Mucosa of gallbladder (tissue), 1 donor: Measurements from ENCODE around the gene RAB3IL1. TPM values are rescaled to one million over a fixed set of nuclear protein-coding genes. Genes with fewer than 3 reads are reported as not detected.
"Not testable (repeated sequence)": the region's sequence is repeated elsewhere in the genome, so short reads cannot be mapped to it uniquely, and the experiment has no call there.

ENCODE experiments used
- DNase-seq: peaks from one replicate; pipeline ENCODE4 v3.0.0-alpha.2; 2020; ENCODE audit warnings: low spot score
- total RNA-seq: library from RNA; stranded (reverse); gene quantifications from one replicate; pipeline ENCODE4 v1.2.1, GENCODE V29; 2021
- donor health status: DM: no; HTN: no; CAD: no.

The RAB3IL1 gene
- total RNA-seq, 1 donor from 2014 or later, result 12.1 TPM

DNA sequence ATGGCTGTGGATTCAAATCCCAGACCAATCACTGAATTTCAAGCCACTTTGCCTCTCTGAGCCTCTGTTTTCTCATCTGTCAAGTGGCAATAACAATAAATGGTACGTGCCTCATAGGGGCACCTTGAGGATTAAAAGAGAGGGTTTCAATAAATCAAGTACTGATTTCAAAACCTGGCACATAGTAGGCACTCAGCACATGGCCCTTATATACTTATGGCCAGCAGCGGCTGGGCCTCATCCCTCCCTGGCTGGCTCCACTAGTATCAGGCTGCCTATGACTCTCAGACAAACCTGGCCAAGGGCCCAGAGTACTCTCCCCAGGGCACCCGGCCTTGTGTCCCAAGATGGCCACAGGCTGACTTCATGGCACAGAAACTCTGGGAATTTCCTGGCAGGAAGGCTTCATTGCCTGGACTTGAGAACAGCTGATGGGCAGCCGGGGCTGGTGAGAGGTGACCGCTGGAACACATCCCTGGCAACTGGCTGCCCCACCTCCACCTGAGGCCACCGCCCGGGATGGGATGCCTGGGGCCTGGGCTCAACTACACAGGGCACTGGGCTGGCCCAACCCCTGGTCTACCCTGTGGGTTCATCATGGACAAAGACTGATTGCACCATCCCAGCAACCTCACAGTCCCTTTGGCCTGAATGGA, 29.4 kb downstream of the RAB3IL1 start:
- DNase-seq, result peak; percentile 54

DNA sequence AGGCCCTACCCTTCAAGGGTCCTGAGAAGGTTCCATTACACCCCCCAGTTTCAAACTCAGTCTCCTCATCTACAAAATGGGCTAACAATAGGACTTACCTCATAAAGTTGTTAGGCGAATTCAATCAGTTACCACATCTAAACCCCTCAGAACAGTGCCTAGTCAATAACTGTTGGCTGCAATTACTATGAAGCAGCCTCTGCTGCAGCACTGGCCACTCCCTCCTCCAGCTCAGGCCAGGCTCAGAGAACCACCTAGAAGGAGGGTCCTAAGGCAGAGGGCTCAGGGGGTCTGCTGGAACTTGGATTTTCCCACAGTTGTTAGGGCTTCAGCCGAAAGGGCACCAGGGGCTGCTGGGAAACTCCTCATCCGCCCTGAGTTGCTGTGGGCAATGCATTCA, 30.7 kb downstream of the RAB3IL1 start:
- no peak for DNase-seq

DNA sequence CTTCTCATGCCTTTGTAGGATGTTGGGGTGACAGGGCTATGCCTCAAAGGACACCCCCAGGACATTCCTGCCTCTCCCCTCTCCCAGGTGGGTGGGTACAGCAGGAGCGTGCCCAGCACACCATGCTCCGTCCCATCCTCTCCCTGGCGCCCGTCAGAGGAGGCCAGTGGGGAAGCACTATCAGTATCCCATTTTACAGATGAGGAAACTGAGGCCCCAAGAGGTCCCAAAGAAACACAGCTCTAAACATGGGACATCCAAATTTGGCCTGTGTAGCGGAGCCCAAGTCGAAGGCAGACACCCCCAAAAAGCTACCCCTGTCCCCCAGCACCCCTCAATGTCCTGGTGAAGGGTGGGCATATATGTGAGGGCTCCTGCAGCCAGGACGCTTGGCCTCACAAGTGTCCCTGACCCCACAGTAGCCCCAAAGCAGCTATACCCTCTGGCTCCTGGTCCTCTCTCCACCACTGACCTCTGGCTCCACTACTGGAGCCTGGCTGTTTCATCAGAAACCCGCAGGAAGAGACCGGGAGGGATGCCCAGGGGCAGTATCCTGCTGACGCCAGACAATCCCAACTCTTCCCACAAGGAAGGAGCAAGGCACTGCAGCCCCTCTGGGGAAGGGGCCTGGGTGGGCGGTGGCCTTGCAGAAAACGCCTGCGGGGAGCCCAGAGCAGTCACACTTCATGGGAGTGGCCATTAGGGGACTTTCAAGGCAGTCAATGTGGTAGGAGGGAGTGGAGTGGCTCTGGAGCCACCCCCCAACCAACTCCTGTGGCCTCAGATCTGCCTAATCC, 31.4 kb downstream of the RAB3IL1 start:
- DNase-seq, result no peak

DNA sequence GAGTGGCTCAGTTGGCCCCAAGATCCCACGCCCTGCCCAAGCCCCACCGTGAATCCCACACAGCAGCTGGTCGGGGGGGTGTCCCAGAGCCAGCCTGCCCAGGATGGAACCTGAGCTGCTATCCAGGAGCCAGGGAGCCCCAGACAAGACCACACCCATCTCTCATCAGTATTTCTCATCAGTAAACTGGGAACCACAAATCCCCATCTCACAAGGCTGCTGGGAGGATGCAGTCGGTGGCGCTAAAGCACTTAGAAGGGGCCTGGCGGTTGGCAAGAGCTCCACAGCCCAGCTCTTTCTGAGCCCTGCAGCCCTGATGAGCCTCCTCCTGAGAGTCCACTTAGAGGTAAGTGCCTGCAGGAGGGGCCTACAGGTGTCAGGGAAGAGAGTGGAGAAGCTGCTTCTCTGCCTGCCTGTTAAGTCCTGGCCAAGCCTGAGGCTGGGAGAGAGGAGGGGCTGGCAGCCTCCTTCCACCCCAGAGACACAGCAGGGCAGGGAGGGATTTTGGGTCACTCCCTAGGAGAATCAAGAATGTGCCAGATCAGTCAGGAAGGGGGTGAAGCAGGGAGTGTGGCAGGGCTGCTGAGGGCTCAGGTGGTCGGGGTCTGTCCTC, 32.1 kb downstream of the RAB3IL1 start:
- no peak for DNase-seq

DNA sequence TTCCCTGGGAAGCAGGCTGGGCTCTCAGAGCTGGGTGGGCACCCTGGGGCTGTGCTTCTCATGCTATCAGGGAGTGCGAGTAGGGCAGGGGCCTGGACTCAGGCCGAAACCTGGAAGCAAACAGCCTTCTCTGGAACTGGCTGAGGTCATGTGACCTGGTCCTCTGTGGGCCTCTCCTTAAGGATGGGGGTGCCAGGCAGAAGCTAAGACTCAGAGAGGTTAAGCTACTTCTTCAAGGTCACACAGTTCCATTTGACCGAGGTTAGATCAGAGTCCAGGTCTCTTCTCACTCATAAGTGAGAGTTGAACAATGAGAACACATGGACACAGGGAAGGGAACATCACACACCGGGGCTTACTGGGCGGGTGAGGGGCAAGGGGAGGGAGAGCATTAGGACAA, 33.4 kb downstream of the RAB3IL1 start:
- no peak for DNase-seq

DNA sequence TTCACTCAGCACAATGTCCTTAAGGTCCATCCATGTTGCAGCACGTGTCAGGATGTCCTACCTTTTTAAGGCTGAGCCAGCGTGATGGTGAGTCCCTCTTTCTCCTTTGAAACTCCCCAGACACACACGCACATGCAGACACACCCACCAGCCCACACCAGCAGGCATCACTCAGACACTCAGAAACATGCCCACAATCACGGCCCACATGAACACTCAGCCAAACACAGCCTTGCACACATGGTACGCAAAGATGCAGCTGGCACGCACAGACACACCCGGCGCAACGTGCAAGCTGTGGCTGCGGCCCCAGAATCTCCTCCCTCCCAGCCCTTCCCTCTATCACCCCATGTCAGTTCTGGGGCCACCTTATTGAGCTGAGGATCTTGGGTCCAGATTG, 34.0 kb downstream of the RAB3IL1 start:
- no peak for DNase-seq

DNA sequence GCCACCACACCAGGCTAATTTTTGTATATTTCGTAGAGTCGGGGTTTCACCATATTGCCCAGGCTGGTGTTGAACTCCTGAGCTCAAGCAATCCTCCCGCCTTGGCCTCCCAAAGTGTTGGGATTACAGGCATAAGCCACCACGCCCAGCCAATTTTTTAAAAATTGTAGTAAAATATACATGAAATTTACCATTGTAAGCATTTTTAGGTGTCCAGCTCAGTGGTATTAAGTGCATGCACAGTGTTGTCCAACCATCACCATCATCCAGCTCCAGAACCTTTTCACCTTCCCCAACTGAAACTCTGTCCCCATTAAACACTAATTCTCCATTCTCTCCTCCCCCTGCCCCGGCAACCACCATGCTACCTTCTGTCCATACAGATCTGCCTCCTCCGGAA, 34.5 kb downstream of the RAB3IL1 start:
- DNase-seq, result no peak

DNA sequence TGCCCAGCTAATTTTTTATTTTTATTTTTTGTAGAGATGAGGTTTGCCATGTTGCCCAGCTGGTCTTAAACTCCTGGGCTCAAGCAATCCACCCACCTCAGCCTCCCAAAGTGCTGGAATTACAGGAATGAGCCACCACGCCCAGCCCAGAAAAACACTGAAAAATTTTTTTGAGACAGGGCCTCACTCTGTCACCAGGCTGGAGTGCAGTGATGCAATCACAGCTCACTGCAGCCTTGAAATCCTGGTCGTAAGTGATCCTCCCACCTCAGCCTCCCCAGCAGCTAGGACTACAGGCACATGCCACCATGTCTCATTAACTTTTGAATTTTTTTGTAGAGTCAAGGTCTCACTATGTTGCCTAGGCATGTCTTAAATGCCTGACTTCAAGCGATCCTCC, 35.1 kb downstream of the RAB3IL1 start:
- not testable (repeated sequence) for DNase-seq

DNA sequence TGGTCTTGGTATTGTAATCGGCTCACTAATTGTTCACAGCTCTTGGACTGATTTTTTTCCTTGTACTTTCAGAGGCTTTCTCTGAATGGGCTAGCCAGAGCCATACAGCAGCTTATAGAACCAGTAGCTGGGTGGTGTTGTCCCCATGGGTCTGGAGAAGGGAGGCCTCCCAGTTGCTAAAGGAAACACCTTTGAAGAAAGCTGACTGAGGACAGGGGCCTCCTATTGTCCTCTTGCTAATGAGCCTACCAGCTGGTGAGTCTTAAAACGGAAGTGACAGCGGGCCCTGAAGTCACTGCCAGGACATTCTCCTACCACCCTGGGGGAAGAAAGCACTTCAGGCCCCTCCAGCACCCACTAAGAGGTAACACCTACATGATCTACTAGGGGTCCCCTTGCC, 36.0 kb downstream of the RAB3IL1 start:
- DNase-seq, result no peak

DNA sequence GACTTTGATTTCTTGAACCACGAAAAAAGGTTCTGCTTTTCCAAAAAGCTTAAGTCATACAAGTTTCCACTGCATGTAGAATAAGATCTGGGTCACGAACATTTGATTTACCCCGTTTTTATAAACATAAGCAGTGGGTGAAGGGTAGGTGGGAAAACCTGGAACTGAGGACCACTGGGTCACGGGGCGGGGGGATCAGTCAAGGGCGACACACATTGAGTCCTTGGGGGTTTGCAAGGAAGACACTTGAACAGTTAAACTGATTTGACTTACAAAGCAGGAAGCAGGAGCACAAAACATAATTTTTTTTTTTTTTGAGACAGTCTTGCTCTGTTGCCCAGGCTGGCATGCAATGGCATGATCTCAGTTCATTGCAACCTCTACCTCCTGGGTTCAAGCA, 36.9 kb downstream of the RAB3IL1 start:
- DNase-seq, result no peak

DNA sequence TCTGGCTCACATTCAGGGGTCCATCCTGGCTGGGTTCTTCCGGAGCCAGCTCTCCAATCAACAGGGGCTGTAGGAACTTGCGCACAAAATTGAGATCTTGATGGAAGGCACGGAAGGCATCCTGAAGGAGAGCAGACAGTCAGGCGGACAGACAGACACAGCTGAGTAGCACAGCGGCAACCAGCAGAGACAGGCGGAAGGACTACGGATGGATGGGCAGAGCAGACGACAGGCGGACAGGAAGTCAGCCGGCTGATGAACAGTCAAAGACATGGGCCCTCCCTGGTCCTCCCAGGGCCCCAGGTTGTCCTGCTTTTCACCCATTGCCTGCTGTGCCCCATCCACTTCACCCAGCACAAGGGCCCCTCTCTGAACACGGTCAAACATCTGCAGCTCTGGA, 37.3 kb downstream of the RAB3IL1 start:
- no peak for DNase-seq

DNA sequence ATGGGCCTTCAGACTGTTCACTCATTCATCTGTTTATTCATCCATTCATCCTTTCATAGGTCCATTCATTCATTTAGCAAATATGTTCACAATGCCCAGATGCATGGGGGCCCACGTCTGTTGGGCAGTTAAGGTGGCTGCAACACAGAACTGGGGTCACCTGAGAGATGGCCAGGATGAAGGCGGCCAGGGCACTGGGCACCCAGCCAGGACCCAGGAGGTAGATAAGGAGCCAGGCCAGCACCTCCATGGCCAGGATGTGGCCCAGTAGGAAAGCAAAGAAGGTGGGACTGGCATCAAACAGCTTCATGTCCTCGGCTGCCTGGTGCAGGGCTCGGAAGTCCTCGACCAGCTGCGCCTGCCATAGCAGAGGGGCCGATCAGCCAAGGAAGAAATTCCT, 38.2 kb downstream of the RAB3IL1 start:
- DNase-seq, result no peak

DNA sequence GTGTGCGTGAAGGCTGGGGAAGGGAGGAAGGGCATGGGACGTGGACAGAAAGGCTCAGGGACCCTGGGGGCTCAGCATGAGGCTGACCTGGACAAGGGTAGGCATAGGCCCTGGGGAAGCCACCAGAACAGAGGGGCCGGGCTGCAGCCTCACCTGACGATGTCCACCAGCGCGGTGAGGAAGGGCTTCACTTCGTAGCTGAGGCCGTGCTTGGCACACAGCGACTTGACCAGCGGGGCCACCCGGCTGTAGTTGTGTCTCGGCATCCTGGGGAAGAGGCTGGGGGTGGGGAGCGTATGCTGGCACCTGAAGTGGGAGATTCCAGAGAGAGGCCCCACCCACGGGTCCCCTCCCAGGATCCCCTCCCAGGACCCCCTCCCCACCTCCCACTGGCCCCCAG, 41.7 kb downstream of the RAB3IL1 start:
- no peak for DNase-seq

DNA sequence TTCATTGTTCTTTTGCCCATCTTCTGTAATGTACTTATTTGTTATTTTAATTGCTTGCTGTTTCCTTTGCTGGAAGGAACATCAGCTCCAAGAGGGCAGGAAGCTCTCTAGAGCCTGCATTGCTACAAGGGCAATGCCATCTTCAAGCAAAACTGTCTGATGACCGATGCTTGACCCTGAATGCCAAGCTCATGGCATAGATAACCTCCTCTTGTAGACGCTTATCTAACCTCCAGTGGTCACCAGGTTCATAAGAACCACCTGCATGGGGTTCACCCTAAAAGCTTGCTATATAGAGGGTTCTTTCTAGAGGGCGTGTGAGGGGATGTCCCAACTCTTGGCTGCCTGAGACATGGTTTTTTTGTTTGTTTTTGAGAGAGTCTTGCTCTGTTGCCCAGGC, 42.5 kb downstream of the RAB3IL1 start:
- no peak for DNase-seq

DNA sequence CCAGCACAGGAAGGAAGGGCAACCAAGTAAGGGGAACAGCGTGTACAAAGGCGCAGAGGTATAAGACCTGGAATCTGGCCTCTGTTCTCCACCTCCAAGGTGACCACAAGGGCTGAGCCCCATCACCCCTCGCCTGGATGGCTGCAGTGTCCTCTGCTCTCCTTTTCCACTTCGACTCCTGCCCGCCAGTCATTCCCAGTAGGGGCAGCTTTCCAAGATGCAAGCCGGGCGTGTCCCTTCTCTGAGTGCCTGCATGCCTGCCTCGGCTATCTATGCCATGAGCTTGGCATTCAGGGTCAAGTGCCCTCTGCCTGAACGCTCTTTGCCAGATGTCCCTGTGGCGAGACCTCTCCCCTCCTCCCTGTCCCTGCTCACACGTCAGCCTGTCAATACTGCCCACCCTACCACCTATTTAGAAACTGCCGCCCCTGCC, 43.0 kb downstream of the RAB3IL1 start:
- no peak for DNase-seq

DNA sequence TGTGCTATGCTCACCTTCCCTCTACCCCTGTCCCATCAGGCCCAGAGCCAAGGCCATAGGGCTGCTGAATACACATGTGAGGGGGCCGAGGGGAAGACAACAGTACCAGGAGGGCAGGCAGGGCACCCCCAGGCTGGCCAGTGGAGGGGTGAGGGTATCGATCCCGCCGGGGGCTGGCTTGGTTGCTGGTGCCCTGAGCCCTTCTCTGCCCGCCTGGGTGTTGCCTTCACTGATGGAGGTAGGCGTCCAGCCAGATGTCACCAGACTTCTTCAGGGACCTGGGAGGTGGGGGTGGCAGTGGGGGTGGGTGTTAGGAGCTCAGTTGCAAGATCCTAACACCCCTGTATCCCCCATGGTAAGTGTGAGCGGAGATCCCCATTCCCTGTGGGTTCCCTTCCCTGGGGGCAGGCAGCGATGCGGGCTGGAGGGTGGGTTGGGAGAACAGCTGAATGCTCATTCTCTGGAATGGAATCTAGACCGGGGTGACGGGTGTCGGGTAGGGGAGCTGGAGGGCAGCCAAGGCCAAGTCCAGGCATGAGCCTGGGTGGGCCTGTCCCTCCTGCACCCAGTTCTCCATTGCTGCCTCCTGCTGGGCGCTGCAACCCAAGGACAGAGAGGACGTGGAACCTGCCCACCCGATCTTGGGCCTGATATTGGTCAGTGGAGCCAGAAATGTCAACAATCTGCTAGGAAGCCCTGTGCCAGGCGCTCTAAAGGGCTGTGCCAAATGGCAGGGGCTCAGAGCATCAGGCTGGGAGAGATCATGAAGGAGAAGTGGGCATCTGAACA, 43.6 kb downstream of the RAB3IL1 start:
- DNase-seq, result no peak

DNA sequence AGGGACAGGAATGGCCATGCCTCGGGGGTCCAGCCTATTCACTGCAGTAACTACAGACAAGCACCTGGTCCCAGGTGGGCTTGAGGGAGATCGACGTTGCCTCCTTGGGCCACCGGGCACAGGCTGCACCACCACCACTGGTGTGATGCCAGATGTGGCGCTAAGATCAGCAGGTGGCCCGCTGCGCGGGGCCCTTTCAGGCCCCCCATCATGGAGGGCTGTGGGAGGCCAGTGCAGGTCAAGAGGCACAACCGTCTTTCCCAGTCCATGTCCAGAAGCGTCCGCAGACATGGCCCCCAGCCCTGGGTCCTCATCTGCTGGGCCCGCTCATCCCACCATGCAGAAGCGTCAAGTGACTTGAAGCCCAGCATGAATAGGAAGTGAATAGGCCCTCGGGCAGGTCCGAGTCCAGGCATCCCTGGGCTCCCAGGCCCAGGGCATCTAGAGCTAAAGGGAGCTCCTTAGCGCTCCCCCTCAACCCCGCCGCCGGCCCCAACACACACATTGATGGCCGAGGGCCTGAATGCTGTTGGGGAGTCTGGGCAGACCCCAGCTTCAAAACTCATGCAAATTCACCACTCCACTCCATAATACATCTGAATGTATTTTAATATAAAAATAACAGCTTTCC, 44.3 kb downstream of the RAB3IL1 start:
- no peak for DNase-seq

DNA sequence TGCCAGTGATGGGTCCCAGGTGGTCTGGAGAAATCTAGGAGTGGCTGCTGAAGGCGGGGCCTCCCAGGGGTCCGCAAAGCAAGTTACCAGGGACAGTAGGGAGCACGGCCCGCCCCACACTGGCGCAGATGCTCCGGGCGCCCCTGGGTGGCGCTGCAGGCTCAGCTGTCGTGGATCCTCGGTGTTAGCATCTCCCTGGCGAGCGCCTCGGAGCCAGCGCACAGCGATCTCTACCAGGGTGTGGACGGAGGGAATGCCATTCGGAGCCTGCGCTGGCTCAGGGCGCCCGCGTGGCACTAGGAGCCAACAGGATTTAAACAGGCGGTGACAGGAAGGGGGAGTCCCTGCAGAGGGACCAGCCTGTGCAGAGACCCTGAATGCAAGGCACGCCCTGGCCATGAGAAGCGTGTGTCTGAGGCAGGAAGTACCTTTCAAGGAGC, 46.2 kb downstream of the RAB3IL1 start:
- DNase-seq, result peak; percentile 63

DNA sequence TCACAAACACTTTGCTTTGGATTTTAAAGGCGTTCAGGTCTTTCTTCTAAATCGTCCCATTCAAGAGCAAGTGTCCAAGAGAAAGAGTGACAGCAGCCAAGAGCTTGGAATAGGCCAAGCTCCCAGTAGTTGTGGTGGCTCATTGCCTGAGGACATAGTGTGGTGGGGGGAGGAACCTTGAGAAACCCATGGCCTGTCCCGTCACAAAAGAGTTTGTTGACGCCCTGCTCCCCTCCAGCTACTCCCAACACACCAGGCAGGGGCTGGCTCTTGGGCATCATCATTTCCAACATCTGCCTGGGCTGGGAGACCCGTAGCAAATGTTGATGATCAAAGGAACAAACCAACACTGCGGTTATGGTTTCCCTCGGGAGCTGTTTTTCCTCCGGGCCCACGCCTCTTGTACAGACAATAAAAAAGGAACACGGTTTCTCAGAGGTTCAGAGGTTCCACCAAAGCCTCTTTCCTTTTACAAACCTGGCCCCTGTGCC, 46.8 kb downstream of the RAB3IL1 start:
- no peak for DNase-seq

DNA sequence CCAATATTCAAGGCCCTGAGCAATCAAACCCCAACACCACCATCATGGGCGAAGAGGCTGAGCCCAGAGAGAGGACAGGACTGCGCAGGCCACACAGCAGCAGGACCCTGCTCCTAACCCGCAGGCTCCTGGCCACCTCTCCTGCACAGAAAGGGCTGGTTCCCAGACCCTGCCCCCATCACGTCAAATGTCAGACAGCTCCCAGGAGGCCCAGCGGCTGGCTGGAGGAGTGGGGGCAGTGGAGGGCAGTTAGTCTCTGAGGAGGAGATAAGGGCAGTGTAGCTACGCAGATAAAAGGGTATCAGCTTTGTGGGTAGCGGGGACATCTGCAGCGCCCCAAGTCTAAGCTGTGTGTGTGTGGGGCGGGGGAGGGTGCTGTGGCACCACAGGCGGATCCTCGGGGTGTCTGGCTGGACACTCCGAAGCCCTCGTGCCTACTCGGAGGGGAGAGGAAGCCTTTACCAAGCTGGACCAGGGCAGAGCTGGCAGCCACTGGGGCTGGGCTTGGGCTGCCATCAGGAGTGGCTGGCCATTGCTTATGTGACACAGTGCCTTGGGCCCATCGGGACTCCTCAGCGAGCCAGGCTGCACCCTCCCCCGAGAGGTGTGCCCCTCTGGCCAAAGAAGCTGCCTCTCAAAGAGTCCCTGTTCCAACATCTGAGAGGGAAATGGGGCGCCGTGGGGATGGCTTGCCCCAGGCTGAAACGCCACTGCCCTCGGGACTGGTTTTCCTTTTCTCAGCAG, 47.5 kb downstream of the RAB3IL1 start:
- no peak for DNase-seq

DNA sequence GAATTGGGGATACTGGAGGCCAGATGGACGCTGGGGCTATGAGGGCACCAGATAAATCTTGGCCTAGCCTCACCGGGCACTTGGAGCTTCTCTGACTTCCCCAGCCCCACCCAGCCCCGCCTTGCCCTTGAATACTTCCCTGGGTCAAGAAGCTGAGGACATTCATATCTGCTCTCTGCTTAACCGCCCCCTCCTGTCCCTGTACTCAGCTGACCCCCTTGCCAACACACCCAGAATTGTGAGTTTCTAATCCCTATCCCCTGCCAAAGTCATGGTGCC, 48.0 kb downstream of the RAB3IL1 start:
- DNase-seq, result no peak
